ENCODE data around the gene PRKG1. TPM values are rescaled to one million over a fixed set of nuclear protein-coding genes. Genes with fewer than 3 reads are reported as not detected.

PRKG1 gene
- total RNA-seq, 1 donor = 19.5 TPM

DNA sequence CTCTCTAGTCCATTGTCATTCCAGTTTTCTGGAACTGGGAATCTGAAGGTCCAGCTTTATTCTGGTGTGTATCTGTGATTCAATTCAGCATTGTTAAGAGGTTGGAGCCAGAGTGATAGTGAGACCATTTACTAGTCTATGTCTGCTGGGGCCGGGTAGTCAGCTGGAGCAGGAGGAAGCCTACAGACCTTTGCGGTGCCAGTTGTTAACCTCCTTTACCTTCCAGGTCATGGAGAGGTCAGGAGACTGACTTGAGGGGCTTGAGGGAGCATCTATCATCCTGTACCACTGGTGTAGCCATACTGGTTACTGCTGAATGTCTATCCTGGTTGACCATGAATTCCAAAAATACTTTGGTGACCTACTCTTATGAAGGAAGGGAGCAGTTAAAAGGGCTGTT, 634.3 kb downstream of the PRKG1 start:
- Histone ChIP-seq H3K27ac (ENCODE audit: low read depth, low read length) (no peak overlapping the region), H3K27me3 (ENCODE audit: insufficient read depth, low read length) (no peaks in the 10 kb centered on the region), H3K4me2 (ENCODE audit: insufficient read depth, low read length) (no peak overlapping the region), H4K20me1 (ENCODE audit: insufficient read depth, low read length) (no peaks in the 10 kb centered on the region), H3K79me2 (ENCODE audit: insufficient read depth, low read length) (no peaks in the 10 kb centered on the region), H3K9me3 (ENCODE audit: low read depth, low read length) (no peaks in the 10 kb centered on the region), H2AFZ (ENCODE audit: low read length) (no peak overlapping the region), H3K4me3 (ENCODE audit: insufficient read depth, low read length) (no peak overlapping the region), H3K36me3 (ENCODE audit: insufficient read depth, low read length) (no peaks in the 10 kb centered on the region), H3K4me1 (ENCODE audit: insufficient read depth, low read length) (no peaks in the 10 kb centered on the region)
- no peak for DNase-seq (ENCODE audit: insufficient read length, low spot score, missing footprints)
- TF ChIP-seq, protein P1, sequence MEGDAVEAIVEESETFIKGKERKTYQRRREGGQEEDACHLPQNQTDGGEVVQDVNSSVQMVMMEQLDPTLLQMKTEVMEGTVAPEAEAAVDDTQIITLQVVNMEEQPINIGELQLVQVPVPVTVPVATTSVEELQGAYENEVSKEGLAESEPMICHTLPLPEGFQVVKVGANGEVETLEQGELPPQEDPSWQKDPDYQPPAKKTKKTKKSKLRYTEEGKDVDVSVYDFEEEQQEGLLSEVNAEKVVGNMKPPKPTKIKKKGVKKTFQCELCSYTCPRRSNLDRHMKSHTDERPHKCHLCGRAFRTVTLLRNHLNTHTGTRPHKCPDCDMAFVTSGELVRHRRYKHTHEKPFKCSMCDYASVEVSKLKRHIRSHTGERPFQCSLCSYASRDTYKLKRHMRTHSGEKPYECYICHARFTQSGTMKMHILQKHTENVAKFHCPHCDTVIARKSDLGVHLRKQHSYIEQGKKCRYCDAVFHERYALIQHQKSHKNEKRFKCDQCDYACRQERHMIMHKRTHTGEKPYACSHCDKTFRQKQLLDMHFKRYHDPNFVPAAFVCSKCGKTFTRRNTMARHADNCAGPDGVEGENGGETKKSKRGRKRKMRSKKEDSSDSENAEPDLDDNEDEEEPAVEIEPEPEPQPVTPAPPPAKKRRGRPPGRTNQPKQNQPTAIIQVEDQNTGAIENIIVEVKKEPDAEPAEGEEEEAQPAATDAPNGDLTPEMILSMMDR (IDR thresholded peaks at IDR 0.05; ENCODE audit: extremely low read depth, low read depth, low read length) = no peak

DNA sequence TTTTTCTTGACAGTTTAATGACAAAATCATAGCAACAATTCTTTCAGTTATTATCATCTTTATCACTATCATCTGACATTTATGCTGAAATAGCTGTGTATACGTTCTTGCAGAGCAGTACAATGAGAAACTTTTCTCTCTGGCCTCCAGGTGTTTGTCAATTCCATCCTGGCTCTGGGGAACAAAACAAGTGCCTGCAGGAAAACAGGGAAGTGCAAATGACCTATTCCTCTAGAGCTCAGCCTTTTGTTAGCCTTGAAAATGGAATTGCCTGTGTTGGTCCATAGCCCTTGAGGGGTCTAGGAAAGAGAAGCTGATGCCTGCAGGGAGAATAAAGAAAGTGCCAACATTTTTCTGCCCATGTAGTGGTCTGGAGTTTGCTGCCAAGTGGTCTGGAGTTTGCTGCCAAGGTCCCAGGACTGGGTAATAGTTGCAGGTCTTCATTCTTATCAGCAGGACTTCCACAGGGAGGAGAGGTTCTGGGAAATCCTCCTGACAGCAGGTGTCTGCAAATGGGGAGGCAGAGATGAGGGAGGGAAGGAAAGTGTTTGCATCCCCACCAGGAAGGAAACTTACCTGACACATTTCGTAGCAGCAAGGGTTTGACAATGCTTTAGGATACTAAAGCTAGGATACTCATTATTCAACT, 635.2 kb downstream of the PRKG1 start:
- Histone ChIP-seq H3K79me2 (ENCODE audit: insufficient read depth, low read length) (no peaks in the 10 kb centered on the region), H3K4me2 (ENCODE audit: insufficient read depth, low read length) (no peak overlapping the region), H3K27ac (ENCODE audit: low read depth, low read length) (no peak overlapping the region), H4K20me1 (ENCODE audit: insufficient read depth, low read length) (no peaks in the 10 kb centered on the region), H3K27me3 (ENCODE audit: insufficient read depth, low read length) (no peaks in the 10 kb centered on the region), H3K36me3 (ENCODE audit: insufficient read depth, low read length) (no peaks in the 10 kb centered on the region), H3K4me1 (ENCODE audit: insufficient read depth, low read length) (no peaks in the 10 kb centered on the region), H3K4me3 (ENCODE audit: insufficient read depth, low read length) (no peak overlapping the region), H2AFZ (ENCODE audit: low read length) (no peak overlapping the region), H3K9me3 (ENCODE audit: low read depth, low read length) (no peaks in the 10 kb centered on the region)
- no peak for DNase-seq (ENCODE audit: insufficient read length, low spot score, missing footprints)
- TF ChIP-seq, protein P1 (IDR thresholded peaks at IDR 0.05; ENCODE audit: extremely low read depth, low read depth, low read length) = no peak

DNA sequence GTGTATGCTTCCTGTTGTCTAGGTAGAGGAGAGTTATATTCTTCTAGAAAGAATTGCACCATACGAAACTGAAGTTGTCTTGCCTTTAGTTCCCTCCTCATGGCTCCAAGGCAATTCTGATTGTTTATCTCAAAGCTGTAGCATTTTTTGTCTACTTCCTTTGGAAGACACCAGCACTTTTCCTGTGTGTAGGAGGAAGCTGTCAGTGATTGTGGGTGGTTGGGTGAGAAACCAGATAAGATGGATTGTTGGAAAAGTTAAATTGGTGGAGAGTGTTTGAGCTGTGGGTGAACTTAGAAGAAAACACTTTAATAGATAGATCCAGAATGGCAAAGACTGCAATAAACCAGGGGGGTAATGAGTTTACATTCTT, 637.2 kb downstream of the PRKG1 start:
- H4K20me1 ChIP-seq (ENCODE audit: insufficient read depth, low read length) = no peaks in the 10 kb centered on the region
- H3K4me2 ChIP-seq (ENCODE audit: insufficient read depth, low read length) = no peak overlapping the region
- H3K9me3 ChIP-seq (ENCODE audit: low read depth, low read length) = no peaks in the 10 kb centered on the region
- H3K4me3 ChIP-seq (ENCODE audit: insufficient read depth, low read length) = no peak overlapping the region
- TF ChIP-seq, protein P1 (IDR thresholded peaks at IDR 0.05; ENCODE audit: extremely low read depth, low read depth, low read length) = no peak
- no peaks in the 10 kb centered on the region for H3K27me3 ChIP-seq (ENCODE audit: insufficient read depth, low read length)
- H3K79me2 ChIP-seq (ENCODE audit: insufficient read depth, low read length) = no peaks in the 10 kb centered on the region
- H3K27ac ChIP-seq (ENCODE audit: low read depth, low read length) = no peak overlapping the region
- no peaks in the 10 kb centered on the region for H3K36me3 ChIP-seq (ENCODE audit: insufficient read depth, low read length)
- DNase-seq (ENCODE audit: insufficient read length, low spot score, missing footprints) = peak; percentile 0
- no peaks in the 10 kb centered on the region for H3K4me1 ChIP-seq (ENCODE audit: insufficient read depth, low read length)
- H2AFZ ChIP-seq (ENCODE audit: low read length) = no peak overlapping the region

DNA sequence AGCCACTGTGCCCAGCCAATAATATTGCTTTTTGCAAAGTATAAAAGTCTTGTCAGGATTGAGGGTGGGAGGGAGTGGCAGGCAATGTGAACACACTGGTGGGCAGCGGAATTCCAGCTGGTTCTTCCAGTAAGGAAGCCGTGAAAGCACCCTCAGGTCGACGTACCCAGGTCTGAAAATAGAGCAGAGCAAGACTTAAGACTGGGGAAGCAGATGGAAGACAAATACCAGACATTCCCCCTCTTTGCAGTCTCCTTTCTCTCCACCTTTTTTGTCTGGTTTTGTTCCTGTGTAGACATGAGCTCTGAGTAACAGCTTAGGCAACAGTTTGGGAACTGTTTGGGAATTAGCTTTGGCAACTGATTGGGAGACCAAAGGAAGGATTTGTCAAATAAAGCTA, 642.7 kb downstream of the PRKG1 start:
- H2AFZ ChIP-seq (ENCODE audit: low read length) = no peak overlapping the region
- DNase-seq (ENCODE audit: insufficient read length, low spot score, missing footprints) = no peak
- no peak overlapping the region for H3K27ac ChIP-seq (ENCODE audit: low read depth, low read length)

More for the DNA sequence above, 642.7 kb downstream of the PRKG1 start:
- TF ChIP-seq, protein P1 (IDR thresholded peaks at IDR 0.05; ENCODE audit: extremely low read depth, low read depth, low read length) = no peak
- H3K9me3 ChIP-seq (ENCODE audit: low read depth, low read length) = no peaks in the 10 kb centered on the region
- no peaks in the 10 kb centered on the region for H4K20me1 ChIP-seq (ENCODE audit: insufficient read depth, low read length)
- no peaks in the 10 kb centered on the region for H3K27me3 ChIP-seq (ENCODE audit: insufficient read depth, low read length)
- H3K79me2 ChIP-seq (ENCODE audit: insufficient read depth, low read length) = no peaks in the 10 kb centered on the region
- H3K4me3 ChIP-seq (ENCODE audit: insufficient read depth, low read length) = no peak overlapping the region
- no peak overlapping the region for H3K4me2 ChIP-seq (ENCODE audit: insufficient read depth, low read length)
- no peaks in the 10 kb centered on the region for H3K36me3 ChIP-seq (ENCODE audit: insufficient read depth, low read length)
- H3K4me1 ChIP-seq (ENCODE audit: insufficient read depth, low read length) = no peaks in the 10 kb centered on the region
